SKM-1 (cell line): Measurements from ENCODE around the gene SMARCC2.
A peak's percentile ranks its signal among the peaks of the same experiment; 100 is the strongest.
"Not testable (repeated sequence)": the region's sequence is repeated elsewhere in the genome, so short reads cannot be mapped to it uniquely, and the experiment has no call there.

Experiments used
- DNase-seq: peaks from one replicate; lab custom pipeline; 2025; ENCODE audit not compliant: unreplicated experiment; lab: John Stamatoyannopoulos, UW

SMARCC2 gene

DNA sequence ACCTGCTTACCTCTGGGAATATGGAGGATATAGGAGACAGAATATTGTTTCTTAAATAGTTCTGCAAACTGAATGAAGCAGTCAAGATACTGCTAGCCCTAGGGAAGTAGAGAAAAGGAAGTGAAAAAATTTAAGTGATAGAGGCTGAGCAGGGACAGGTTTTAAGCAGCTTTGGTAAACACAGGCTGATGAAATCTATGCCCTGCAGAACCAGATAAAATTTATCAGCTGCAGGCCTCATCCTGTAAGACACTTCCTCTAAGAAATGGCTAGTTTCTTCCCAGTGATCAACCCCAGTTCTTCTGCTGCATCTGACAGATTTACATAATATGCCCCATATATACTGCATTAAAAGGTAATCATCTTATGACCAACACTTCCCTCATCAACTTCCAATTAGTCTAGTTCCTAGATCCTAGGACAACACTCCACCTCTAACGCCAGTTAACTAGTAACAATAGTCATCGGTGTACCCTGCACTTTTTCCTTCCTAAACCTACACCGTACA is 62.5 kb downstream of the SMARCC2 start:
- DNase-seq, result no peak

DNA sequence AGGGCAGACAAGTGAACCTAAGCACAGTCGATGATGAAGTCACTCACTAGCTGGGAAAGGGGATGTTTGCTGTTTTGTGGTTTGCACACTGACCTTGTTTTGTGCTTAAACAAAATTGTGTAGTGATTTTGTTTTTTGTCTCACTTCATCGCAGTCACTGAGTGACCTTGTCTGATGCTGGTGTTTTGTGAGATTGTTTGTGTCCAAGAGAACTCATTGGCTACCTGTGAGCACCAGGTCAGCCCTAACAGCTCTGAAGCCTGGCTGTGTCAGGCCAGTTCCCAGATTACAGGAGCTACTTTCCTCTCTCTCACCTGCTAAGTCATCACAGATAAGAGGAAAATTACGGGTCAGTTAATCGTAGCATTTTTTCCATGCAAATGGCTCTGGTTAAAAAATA is 65.2 kb downstream of the SMARCC2 start:
- no peak for DNase-seq

DNA sequence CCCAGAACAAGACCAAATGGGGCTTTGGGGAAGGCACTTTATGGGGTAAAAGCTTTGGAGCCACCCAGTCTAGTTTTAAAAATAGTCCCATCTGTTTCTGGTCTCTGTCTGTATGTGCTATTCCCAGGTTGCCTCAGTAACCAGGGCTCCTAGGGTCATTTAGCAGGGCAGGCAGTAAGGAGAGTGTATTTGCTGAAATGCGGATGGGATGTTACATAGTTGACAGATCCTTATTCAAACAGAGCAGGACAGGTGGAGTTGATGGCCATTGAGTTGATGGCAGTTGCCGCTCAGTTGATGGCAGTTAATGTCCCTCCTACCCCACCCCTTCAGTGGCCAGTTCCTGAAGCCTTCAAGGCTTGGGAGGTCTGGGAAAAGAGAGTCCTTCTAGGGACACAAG is 66.6 kb downstream of the SMARCC2 start:
- no peak for DNase-seq

DNA sequence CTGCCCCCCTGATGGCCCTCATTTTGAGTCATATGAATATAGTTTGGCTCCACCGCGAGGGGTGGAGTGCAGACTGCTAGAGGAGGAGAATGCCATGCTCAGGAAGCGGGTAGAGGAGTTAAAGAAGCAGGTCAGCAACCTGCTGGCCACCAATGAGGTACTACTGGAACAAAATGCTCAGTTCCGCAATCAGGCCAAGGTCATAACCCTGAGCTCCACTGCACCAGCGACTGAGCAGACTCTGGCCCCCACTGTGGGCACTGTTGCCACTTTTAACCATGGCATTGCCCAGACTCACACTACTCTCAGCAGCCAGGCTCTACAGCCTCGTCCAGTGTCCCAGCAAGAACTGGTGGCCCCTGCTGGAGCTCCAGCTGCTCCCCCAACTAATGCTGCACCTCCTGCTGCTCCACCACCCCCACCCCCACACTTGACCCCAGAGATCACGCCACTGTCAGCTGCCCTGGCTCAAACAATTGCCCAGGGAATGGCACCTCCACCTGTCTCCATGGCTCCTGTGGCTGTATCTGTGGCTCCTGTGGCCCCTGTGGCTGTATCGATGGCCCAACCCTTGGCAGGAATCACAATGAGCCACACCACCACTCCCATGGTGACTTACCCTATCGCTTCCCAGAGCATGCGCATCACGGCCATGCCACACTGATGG is 67.9 kb downstream of the SMARCC2 start:
- no peak for DNase-seq

DNA sequence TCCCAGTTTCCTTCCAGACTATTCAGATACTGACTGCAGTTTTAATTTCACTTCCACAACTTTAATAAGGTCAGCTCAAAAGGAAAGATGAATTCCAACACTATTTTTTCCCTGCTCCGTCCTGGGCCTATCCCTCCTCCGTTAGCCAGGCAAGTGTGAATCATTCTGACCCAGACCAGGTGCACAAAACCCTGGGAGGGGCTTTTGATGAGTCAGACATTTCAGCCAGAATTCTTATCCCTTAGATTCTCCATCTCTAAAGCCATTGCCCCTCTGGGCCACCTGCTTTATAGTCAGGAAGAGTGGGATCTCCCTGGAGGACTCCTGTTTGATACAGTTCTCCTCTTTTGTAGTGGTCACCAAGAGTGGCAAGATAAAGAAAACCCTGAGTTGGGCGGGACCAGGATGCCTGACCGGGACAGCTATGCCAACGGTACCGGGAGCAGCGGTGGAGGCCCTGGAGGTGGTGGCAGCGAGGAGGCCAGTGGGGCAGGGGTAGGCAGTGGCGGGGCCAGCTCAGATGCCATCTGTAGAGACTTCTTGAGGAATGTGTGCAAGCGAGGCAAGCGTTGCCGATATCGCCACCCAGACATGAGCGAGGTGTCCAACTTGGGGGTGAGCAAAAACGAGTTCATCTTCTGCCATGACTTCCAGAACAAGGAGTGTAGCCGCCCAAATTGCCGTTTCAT is 69.0 kb downstream of the SMARCC2 start:
- DNase-seq, result no peak

DNA sequence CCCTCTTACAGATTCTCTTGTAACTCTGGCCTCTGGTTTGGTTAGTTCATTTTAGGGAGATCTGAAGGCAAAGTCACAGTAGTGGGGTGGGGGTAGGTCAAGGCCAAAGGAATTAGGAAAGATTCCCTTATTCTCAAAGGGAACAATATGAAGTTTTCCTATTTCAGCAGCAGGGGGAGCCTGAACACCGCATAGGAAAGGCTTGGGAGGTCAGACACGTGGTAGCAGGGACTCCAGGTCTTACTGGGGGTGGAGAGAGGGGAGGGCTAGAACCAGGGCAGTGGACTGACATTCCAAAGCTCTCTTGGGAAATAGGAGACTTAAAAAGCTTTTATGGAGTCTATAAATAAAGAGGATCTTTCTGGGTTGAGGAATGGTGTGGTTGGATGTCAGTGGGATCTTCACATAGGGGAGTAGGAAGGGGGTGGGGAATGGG is 69.9 kb downstream of the SMARCC2 start:
- peak; percentile 18 for DNase-seq

DNA sequence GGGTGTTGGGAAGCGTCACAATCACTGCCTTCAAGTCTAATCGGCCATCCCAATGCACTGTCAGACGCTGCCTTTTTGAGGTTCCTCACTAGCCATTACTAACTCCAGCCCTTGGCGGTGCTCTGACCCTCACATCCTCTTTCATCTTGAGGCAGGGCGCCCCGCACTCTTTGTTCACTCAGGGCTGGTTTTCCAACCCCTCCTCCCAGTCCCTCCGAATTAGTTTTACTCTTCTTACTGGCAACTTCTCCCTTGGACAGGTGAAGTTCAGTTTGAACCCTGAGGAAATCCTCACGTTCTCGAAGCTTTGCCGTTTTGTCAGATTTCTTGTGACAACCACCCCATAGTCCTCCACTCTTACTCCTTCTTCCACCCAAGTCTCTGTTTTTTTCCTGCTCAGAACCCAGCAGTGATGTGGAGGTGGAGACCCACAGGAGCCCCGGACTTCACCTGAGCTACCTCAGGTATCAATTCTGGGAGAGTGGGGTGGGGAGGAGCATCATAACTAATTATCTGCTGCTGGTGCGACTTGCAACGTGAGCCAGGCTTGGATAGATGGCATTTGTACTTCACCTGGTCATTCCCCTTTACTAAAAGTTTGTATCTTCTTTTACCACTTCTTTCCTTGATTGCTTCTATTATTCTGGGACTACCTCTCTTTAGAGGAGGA is 70.5 kb downstream of the SMARCC2 start:
- DNase-seq, result no peak

DNA sequence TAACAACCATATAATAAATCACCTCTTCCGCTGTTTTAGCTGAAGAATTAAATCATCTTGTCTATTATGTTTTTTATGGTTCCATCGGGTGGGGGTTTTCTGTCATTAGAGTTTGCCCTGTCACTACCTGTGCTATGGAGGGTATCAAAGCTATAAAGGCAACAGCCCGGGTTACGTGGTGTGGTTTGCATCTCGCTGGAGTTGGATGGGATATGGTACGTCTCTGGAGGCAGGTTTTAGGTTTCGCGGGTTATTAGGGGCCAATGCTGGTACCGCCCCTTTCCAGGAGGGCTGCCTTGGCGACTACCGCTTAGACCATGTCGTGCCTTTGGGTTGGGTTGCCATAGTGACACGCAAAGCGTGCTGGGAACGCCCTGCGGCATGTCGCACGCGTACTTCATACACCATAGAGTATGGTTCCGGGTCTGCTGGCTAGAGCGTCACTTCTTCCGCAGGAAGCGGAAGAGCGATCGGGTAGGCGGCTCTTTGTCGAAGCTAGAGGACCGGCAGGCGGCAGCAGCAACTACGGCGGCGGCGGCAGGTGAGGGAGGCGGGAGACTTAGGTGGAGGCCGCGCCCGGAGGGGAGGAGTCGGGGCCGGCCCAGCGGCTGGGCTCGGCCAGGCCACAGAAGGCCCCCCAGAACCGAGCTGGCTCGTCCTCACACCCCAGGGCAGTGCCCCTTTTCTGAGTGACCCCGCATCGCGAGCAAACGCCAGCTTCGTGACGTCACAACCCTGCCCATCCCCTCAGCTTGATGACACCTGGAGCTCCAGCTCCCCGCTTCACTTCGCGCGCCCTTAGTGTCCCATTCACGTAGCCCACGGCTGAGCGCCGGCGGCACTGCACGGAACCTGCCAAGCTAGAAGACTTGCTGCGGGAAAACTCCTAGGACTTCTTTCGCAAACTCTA is 71.2 kb downstream of the SMARCC2 start, which contains the start of gene ZC3H10:
Gene ZC3H10, plus strand, starts transcription at position 489 of the 910 bp plus-strand sequence. CDS start 2,297 bp downstream, outside the sequence.
- peak; percentile 84 for DNase-seq

DNA sequence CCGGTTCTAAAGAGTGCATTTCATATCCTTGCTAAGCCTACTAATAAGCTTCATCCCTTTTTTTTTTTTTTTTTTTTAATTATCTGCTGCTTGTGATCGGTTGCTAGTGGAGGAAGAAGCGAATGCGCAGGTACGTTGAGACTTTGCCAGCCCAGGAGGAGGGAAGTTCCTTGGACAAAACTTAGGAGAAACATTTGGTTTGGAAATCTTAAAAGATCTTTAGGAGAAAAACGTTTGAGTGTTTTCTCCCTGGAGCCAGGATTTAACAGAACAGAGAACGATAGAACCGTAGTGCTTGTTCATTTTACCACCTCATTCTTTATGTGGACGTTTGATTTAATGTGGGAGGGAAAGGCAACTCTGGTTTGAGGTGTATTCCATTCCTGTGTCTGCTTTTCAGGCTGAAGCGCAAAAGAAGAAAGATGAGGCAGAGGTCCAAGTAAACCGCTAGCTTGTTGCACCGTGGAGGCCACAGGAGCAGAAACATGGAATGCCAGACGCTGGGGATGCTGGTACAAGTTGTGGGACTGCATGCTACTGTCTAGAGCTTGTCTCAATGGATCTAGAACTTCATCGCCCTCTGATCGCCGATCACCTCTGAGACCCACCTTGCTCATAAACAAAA is 72.1 kb downstream of the SMARCC2 start:
- not testable (repeated sequence) for DNase-seq

DNA sequence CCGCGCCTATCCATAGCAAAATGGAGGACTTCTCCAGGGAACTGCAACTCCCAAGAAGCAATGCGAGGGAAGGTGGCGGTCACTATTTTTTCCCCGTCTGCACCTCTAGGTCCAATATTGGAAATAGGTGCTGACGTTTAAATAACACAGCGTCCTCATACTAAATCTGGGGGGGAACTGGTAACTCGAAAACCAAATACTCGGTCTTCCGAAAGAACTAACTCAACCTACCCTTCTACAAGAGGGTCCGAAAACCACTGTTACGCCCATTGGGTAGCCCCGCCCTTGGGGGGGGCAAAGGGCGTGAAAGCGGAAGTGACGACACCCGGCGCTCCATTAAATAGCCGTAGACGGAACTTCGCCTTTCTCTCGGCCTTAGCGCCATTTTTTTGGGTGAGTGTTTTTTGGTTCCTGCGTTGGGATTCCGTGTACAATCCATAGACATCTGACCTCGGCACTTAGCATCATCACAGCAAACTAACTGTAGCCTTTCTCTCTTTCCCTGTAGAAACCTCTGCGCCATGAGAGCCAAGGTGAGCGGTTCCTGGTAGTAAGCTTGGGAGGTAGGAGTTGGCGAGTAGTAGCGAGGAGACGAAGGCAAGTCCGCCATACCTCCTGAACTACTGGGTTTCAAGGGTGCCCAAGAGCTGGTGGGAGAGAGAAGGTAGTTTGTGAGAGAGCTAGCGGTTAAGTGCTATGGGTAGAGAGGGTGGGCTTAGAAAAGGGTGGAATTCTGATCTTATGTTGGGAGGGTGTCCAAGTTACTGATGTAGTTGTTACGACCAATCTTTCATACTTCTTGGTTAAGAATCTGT is 72.8 kb downstream of the SMARCC2 start, which contains the start of gene RPL41:
Gene RPL41, plus strand, starts transcription at position 367 of the 815 bp plus-strand sequence.
- DNase-seq, result peak; percentile 67

DNA sequence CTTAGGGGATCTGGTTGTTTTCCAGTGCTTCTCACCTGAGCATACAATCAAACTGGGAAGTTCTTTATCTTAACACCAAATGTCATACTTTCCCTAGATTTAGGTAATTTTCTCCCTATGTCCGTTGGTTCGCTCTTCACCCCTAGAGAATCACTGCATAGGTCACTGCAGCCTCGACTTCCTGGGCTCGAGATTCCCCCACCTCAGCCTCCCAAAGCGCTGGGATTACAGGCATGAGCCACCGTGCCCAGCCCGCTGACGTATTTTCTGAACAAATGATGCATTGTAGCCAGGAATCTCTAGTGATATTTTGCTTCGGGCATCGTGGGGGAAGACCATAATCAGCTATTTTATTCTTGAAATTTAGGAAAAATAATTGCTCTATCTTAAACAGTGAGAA is 74.0 kb downstream of the SMARCC2 start:
- DNase-seq, result no peak

DNA sequence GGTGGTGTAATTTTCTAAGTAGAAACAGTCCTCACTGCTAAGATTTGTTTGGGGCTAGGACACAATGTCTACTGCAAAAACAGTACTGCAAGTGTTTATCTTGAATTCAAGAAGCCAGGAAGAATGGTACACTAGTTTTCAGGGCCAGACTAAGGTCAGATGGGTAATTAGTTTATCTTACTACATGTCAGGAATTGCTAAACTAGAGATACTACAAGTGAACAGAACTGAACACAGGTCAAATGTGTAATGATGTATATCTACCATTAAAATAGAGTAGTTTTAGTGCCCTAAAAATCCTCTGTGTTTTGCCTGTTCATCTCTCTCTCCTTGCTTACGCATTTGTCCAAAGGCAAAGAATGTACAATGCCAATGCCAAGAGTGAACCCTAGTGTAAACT is 75.2 kb downstream of the SMARCC2 start:
- no peak for DNase-seq
